Activated CD4-positive, CD25-positive, alpha-beta regulatory T cell (primary cell): ENCODE measurements around the gene TEKT3.

Experiments used
- DNase-seq, 4 experiments: peaks; one replicate each; lab custom pipeline; 2025; lab: John Stamatoyannopoulos, UW

Gene TEKT3

GRCh38 chr17:15341385-15341849 lies at the start of gene TEKT3:
Gene TEKT3 (minus strand): TSS chr17:15341597. CDS start chr17:15331585, 10,012 bp downstream.
- DNase-seq, result no peak

GRCh38 chr17:15388356-15389041 lies 47.1 kb upstream of the TEKT3 start:
- DNase-seq, result no peak

- no peak for DNase-seq
Measured at GRCh38 chr17:15386083-15386482, 44.7 kb upstream of the TEKT3 start.

- DNase-seq, result no peak
Measured at GRCh38 chr17:15385305-15385704, 43.9 kb upstream of the TEKT3 start.

GRCh38 chr17:15384142-15384787 lies 42.9 kb upstream of the TEKT3 start:
- no peak for DNase-seq

- no peak for DNase-seq
Measured at GRCh38 chr17:15382914-15383313, 41.5 kb upstream of the TEKT3 start.

GRCh38 chr17:15381707-15382106 lies 40.3 kb upstream of the TEKT3 start:
- no peak for DNase-seq

- DNase-seq, result no peak
Measured at GRCh38 chr17:15380446-15380845, 39.0 kb upstream of the TEKT3 start.

GRCh38 chr17:15379659-15380058 lies 38.3 kb upstream of the TEKT3 start:
- no peak for DNase-seq

GRCh38 chr17:15378243-15378642 lies 36.8 kb upstream of the TEKT3 start:
- DNase-seq, result no peak

GRCh38 chr17:15377616-15378015 lies 36.2 kb upstream of the TEKT3 start:
- no peak for DNase-seq

- no peak for DNase-seq
Measured at GRCh38 chr17:15377200-15377599, 35.8 kb upstream of the TEKT3 start.

- no peak for DNase-seq
Measured at GRCh38 chr17:15371376-15372130, 30.2 kb upstream of the TEKT3 start.

GRCh38 chr17:15368600-15368999 lies 27.2 kb upstream of the TEKT3 start:
- DNase-seq, result no peak

GRCh38 chr17:15366026-15366425 lies 24.6 kb upstream of the TEKT3 start:
- no peak for DNase-seq

- DNase-seq, result no peak
Measured at GRCh38 chr17:15364615-15365014, 23.2 kb upstream of the TEKT3 start.

GRCh38 chr17:15363702-15364101 lies 22.3 kb upstream of the TEKT3 start:
- DNase-seq, result no peak

GRCh38 chr17:15361592-15361991 lies 20.2 kb upstream of the TEKT3 start:
- no peak for DNase-seq

- DNase-seq, result no peak
Measured at GRCh38 chr17:15361151-15361550, 19.8 kb upstream of the TEKT3 start.

- DNase-seq, result no peak
Measured at GRCh38 chr17:15354256-15354655, 12.9 kb upstream of the TEKT3 start.

- DNase-seq, result no peak
Measured at GRCh38 chr17:15351925-15352324, 10.5 kb upstream of the TEKT3 start.

GRCh38 chr17:15351478-15351840 lies 10.1 kb upstream of the TEKT3 start:
- no peak for DNase-seq
